Activated CD4-positive, alpha-beta T cell treated with anti-CD3 and anti-CD28 coated beads, Interleukin-2, amount 10 ng/mL, durations not matched to agents 24 days and 14 days (primary cell): Measurements from ENCODE around the gene EDC4. TPM values are rescaled to one million over a fixed set of nuclear protein-coding genes. Genes with fewer than 3 reads are reported as not detected.

Experiments used
- DNase-seq: peaks from one replicate; pipeline ENCODE4 v3.0.0; 2022
- H3K27ac Mint-ChIP-seq: one replicate; pipeline ENCODE4 v1.8.0; 2022; ENCODE audit warnings: mild to moderate bottlenecking, mixed read lengths
- H3K27me3 Mint-ChIP-seq: one replicate; pipeline ENCODE4 v1.8.0; 2022; ENCODE audit warnings: mixed read lengths
- H3K36me3 Mint-ChIP-seq: one replicate; pipeline ENCODE4 v1.8.0; 2022; ENCODE audit warnings: low read depth, mild to moderate bottlenecking, mixed read lengths
- H3K4me1 Mint-ChIP-seq: one replicate; pipeline ENCODE4 v1.8.0; 2021; ENCODE audit warnings: mixed read lengths
- H3K4me3 Mint-ChIP-seq: one replicate; pipeline ENCODE4 v1.8.0; 2022; ENCODE audit warnings: mild to moderate bottlenecking, moderate library complexity, mixed read lengths
- H3K9me3 Mint-ChIP-seq: one replicate; pipeline ENCODE4 v1.8.0; 2021; ENCODE audit warnings: mixed read lengths
- intact Hi-C: fragments of 100-400 bp; cut with micrococcal nuclease; formaldehyde crosslinking; loops from one replicate; pipeline ENCODE4 v1.15.1; 2023
- total RNA-seq: library from RNA; stranded (reverse); gene quantifications from 2 replicates; pipeline ENCODE4 v1.2.3, GENCODE V29; 2022

The EDC4 gene
- total RNA-seq, 1 donor from 2014 or later, result 112 TPM

GRCh38 chr16:67843343-67843765, 29.5 kb upstream of the EDC4 start:
- H3K4me1 Mint-ChIP-seq, result peaks cover 32% of the 10 kb centered on the region
- H3K27me3 Mint-ChIP-seq, result no peaks in the 10 kb centered on the region
- H3K36me3 Mint-ChIP-seq, result peaks cover 14% of the 10 kb centered on the region
- H3K4me3 Mint-ChIP-seq, result peak overlapping the region; percentile 88
- H3K27ac Mint-ChIP-seq, result peak overlapping the region; percentile 94
- H3K9me3 Mint-ChIP-seq, result no peaks in the 10 kb centered on the region
- DNase-seq, result no peak
- intact Hi-C loops, result loop anchor here (10.0 kb wide), 1 partner anchor 599 kb away; the partner anchor contains the start of genes FHOD1 and SLC9A5

GRCh38 chr16:67844497-67844896, 28.4 kb upstream of the EDC4 start:
- Mint-ChIP-seq H3K9me3 (no peaks in the 10 kb centered on the region), H3K27ac (peak overlapping the region; percentile 48)

GRCh38 chr16:67845291-67846062, 27.4 kb upstream of the EDC4 start:
- Mint-ChIP-seq H3K4me3 (peak overlapping the region; percentile 89), H3K4me1 (peaks cover 34% of the 10 kb centered on the region)

More at GRCh38 chr16:67844497-67844896, 28.4 kb upstream of the EDC4 start:
- intact Hi-C loops, result loop anchor here (10.0 kb wide), 1 partner anchor 600 kb away; the partner anchor contains the start of genes FHOD1 and SLC9A5
- Mint-ChIP-seq H3K27me3 (no peaks in the 10 kb centered on the region), H3K36me3 (peaks cover 14% of the 10 kb centered on the region), H3K4me3 (peak overlapping the region; percentile 88), H3K4me1 (peaks cover 34% of the 10 kb centered on the region)
- no peak for DNase-seq

DNA sequence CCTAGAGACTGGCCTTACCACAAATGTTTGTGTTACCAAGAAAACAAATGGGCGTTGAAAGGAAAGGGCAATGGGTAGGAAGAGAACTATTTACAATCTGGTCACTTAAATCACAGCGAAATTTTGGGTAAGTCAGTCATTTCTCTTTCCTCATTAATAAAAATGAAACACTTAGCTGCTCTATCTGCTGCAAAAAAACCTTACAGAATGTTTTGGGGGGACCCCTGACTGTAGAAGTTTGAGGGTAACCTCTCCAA, 26.9 kb upstream of the EDC4 start:
- H3K27me3 Mint-ChIP-seq, result no peaks in the 10 kb centered on the region

More at GRCh38 chr16:67845291-67846062, 27.4 kb upstream of the EDC4 start:
- intact Hi-C loops, result loop anchor here (1.0 to 10.0 kb wide), 8 partner anchors 12 to 601 kb away; partner anchors contain the start of genes ACD, FHOD1, GFOD2 and NFATC3
- peak; percentile 70 for DNase-seq
- H3K27me3 Mint-ChIP-seq, result no peaks in the 10 kb centered on the region
- H3K36me3 Mint-ChIP-seq, result peaks cover 17% of the 10 kb centered on the region
- H3K9me3 Mint-ChIP-seq, result no peaks in the 10 kb centered on the region
- peak overlapping the region; percentile 85 for H3K27ac Mint-ChIP-seq

GRCh38 chr16:67846320-67847063, 26.4 kb upstream of the EDC4 start, which contains the start of gene NUTF2:
NUTF2 (plus strand) TSS chr16:67846933; CDS start chr16:67865131, 18,198 bp downstream.
- intact Hi-C loops, result loop anchor here (1.0 to 10.0 kb wide), 9 partner anchors 13 to 602 kb away; partner anchors contain the start of genes ACD, EDC4, FHOD1 and GFOD2
- no peaks in the 10 kb centered on the region for H3K27me3 Mint-ChIP-seq
- H3K36me3 Mint-ChIP-seq, result peaks cover 17% of the 10 kb centered on the region
- DNase-seq, result peak; percentile 99
- no peaks in the 10 kb centered on the region for H3K9me3 Mint-ChIP-seq
- peaks cover 32% of the 10 kb centered on the region for H3K4me1 Mint-ChIP-seq
- H3K4me3 Mint-ChIP-seq, result peak within 1 kb of the TSS; percentile 93
- H3K27ac Mint-ChIP-seq, result peak within 1 kb of the TSS; percentile 88

More for the DNA sequence above, 26.9 kb upstream of the EDC4 start:
- no peak for DNase-seq
- Mint-ChIP-seq H3K4me1 (peaks cover 34% of the 10 kb centered on the region), H3K27ac (peak overlapping the region; percentile 85), H3K9me3 (no peaks in the 10 kb centered on the region), H3K36me3 (peaks cover 17% of the 10 kb centered on the region), H3K4me3 (peak overlapping the region; percentile 89)
- intact Hi-C loops, result loop anchor here (1.0 to 10.0 kb wide), 8 partner anchors 13 to 601 kb away; partner anchors contain the start of genes ACD, FHOD1, GFOD2 and NFATC3

- DNase-seq, result no peak
- Mint-ChIP-seq H3K4me3 (peak within 1 kb of the TSS; percentile 93), H3K4me1 (peaks cover 29% of the 10 kb centered on the region), H3K9me3 (no peaks in the 10 kb centered on the region), H3K36me3 (peaks cover 17% of the 10 kb centered on the region), H3K27ac (peak within 1 kb of the TSS; percentile 88), H3K27me3 (no peaks in the 10 kb centered on the region)
- intact Hi-C loops, result loop anchor here (1.0 to 10.0 kb wide), 3 partner anchors 26 to 602 kb away; partner anchors contain the start of genes ACD, EDC4, FHOD1 and PARD6A
These were observed 25.6 kb upstream of the EDC4 start, which contains the start of gene CENPT for GRCh38 chr16:67847064-67847861. CENPT (minus strand) TSS chr16:67847693; CDS start chr16:67833859, 13,834 bp downstream.

DNA sequence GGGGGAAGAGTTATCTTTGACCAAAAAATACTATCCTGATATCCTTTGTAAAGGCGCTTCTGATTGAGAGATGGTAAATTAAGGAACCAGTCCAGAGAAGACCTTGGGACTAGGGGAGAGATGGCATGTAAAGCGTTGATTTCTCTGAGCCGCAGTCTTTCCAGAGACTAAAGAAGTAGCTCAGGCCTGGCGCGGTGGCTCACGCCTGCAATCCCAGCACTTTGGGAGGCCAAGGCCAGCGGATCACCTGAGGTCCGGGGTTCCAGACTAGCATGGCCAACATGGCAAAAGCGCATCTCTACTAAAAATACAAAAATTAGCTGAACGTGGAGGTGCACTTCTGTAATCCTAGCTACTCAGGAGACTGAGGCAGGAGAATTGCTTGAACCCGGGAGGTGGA, 24.7 kb upstream of the EDC4 start:
- Mint-ChIP-seq H3K27ac (peak overlapping the region; percentile 88), H3K4me3 (peak overlapping the region; percentile 93), H3K4me1 (peaks cover 29% of the 10 kb centered on the region), H3K27me3 (no peaks in the 10 kb centered on the region), H3K9me3 (no peaks in the 10 kb centered on the region), H3K36me3 (peaks cover 17% of the 10 kb centered on the region)
- no peak for DNase-seq
- intact Hi-C loops, result loop anchor here (10.0 kb wide), 1 partner anchor 603 kb away; the partner anchor contains the start of genes FHOD1 and SLC9A5

GRCh38 chr16:67853670-67854069, 19.2 kb upstream of the EDC4 start:
- H3K9me3 Mint-ChIP-seq, result no peaks in the 10 kb centered on the region

GRCh38 chr16:67855789-67856188, 17.1 kb upstream of the EDC4 start:
- peaks cover 6% of the 10 kb centered on the region for H3K36me3 Mint-ChIP-seq
- H3K4me1 Mint-ChIP-seq, result peaks cover 22% of the 10 kb centered on the region
- intact Hi-C loops, result no loop called here
- no peaks in the 10 kb centered on the region for H3K9me3 Mint-ChIP-seq
- no peak overlapping the region for H3K27ac Mint-ChIP-seq
- DNase-seq, result no peak
- no peaks in the 10 kb centered on the region for H3K27me3 Mint-ChIP-seq
- no peak overlapping the region for H3K4me3 Mint-ChIP-seq

More at GRCh38 chr16:67853670-67854069, 19.2 kb upstream of the EDC4 start:
- Mint-ChIP-seq H3K27me3 (no peaks in the 10 kb centered on the region), H3K36me3 (peaks cover 8% of the 10 kb centered on the region), H3K27ac (no peak overlapping the region), H3K4me1 (peaks cover 22% of the 10 kb centered on the region), H3K4me3 (no peak overlapping the region)
- no peak for DNase-seq
- intact Hi-C loops, result no loop called here

GRCh38 chr16:67856927-67857546, 15.8 kb upstream of the EDC4 start:
- Mint-ChIP-seq H3K36me3 (peaks cover 11% of the 10 kb centered on the region), H3K4me1 (peaks cover 27% of the 10 kb centered on the region), H3K27ac (peak overlapping the region; percentile 57), H3K9me3 (no peaks in the 10 kb centered on the region), H3K4me3 (no peak overlapping the region), H3K27me3 (no peaks in the 10 kb centered on the region)
- DNase-seq, result no peak
- intact Hi-C loops, result no loop called here

- intact Hi-C loops, result no loop called here
- Mint-ChIP-seq H3K27ac (peak overlapping the region; percentile 57), H3K4me1 (peaks cover 27% of the 10 kb centered on the region), H3K4me3 (no peak overlapping the region), H3K36me3 (peaks cover 14% of the 10 kb centered on the region), H3K9me3 (no peaks in the 10 kb centered on the region), H3K27me3 (no peaks in the 10 kb centered on the region)
- no peak for DNase-seq
These were observed 15.2 kb upstream of the EDC4 start for GRCh38 chr16:67857547-67858233.

GRCh38 chr16:67858500-67858899, 14.4 kb upstream of the EDC4 start:
- Mint-ChIP-seq H3K9me3 (no peaks in the 10 kb centered on the region), H3K27me3 (no peaks in the 10 kb centered on the region), H3K4me1 (peaks cover 27% of the 10 kb centered on the region), H3K27ac (peak overlapping the region; percentile 57), H3K4me3 (no peak overlapping the region), H3K36me3 (peaks cover 14% of the 10 kb centered on the region)
- no peak for DNase-seq
- intact Hi-C loops, result no loop called here
